ENCODE results near the gene NECAP2.
"Not testable (repeated sequence)": the region's sequence is repeated elsewhere in the genome, so short reads cannot be mapped to it uniquely, and the experiment has no call there.

DNA sequence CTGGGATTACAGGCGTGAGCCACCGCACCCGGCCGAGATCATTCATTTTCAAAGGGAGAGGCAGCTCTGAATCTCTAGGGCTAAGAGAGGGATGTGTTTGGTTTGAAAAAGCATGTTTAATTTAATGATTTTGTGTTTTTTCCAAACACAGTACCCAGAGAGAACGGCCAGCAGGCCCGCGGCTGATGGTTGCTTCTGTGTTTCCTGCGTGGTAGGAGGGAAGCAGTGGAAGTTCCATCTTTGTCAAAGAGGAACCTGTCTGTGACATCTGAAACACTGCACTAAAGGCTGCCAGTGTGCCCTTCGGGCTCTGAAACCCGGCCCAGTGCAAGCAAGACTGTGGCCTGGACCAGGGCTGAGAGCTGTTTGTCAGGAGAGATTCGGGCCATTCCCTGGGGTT is 59.9 kb downstream of the NECAP2 start:
- TF ChIP-seq CTCF (conservative IDR thresholded peaks at IDR 0.05; ENCODE audit: low read length); EZH2phosphoT487 (IDR thresholded peaks at IDR 0.05; ENCODE audit: borderline replicate concordance, low read depth, low read length): not testable (repeated sequence)

All from OCI-LY7 (cell line).